Effector CD4-positive, alpha-beta T cell (primary cell): ENCODE measurements around the gene MATN3.

Experiments used
- DNase-seq: peaks from one replicate; pipeline ENCODE4 v3.0.0-alpha.2; 2020

MATN3 gene

GRCh38 chr2:20035955-20036666, 23.6 kb upstream of the MATN3 start:
- no peak for DNase-seq

- DNase-seq, result no peak
Observed at GRCh38 chr2:20034821-20035220, 22.4 kb upstream of the MATN3 start.

- no peak for DNase-seq
Observed at GRCh38 chr2:20034218-20034617, 21.8 kb upstream of the MATN3 start.

GRCh38 chr2:20033322-20033721, 20.9 kb upstream of the MATN3 start:
- no peak for DNase-seq

GRCh38 chr2:20030224-20030623, 17.8 kb upstream of the MATN3 start:
- no peak for DNase-seq

GRCh38 chr2:20027705-20028434, 15.4 kb upstream of the MATN3 start:
- DNase-seq, result no peak

- DNase-seq, result no peak
Observed at GRCh38 chr2:20027260-20027677, 14.8 kb upstream of the MATN3 start.

GRCh38 chr2:20025065-20025786, 12.8 kb upstream of the MATN3 start:
- no peak for DNase-seq

- DNase-seq, result no peak
Observed at GRCh38 chr2:20023688-20024087, 11.2 kb upstream of the MATN3 start.

GRCh38 chr2:20021405-20022009, 9.0 kb upstream of the MATN3 start:
- DNase-seq, result no peak

GRCh38 chr2:20019747-20020146, 7.3 kb upstream of the MATN3 start:
- DNase-seq, result no peak

- DNase-seq, result no peak
Observed at GRCh38 chr2:20018601-20019152, 6.2 kb upstream of the MATN3 start.

GRCh38 chr2:20016346-20016745, 3.9 kb upstream of the MATN3 start:
- DNase-seq, result no peak

GRCh38 chr2:20015482-20016083, 3.1 kb upstream of the MATN3 start:
- DNase-seq, result no peak

GRCh38 chr2:20013126-20013849, 820 bp upstream of the MATN3 start:
- no peak for DNase-seq

- DNase-seq, result no peak
Observed at GRCh38 chr2:20012032-20012281, 511 bp downstream of the MATN3 start.

GRCh38 chr2:20011276-20012031, 1.0 kb downstream of the MATN3 start:
- no peak for DNase-seq

GRCh38 chr2:20008703-20009102, 3.8 kb downstream of the MATN3 start:
- DNase-seq, result no peak

GRCh38 chr2:20005891-20006470, 6.5 kb downstream of the MATN3 start:
- DNase-seq, result no peak

- DNase-seq, result no peak
Observed at GRCh38 chr2:20005067-20005627, 7.3 kb downstream of the MATN3 start.
